Psoas muscle (tissue), 8 donors: ENCODE results near the gene RIMS1. TPM values are rescaled to one million over a fixed set of nuclear protein-coding genes. Genes with fewer than 3 reads are reported as not detected.

Source experiments
- ATAC-seq, 4 donors: fragments of 200-7000 bp; cut with Tn5 transposase; one replicate each; pipeline ENCODE4 v1.9.1; 2020; ENCODE audit warnings: moderate library complexity in 3 of 4, mild to moderate bottlenecking in 2 of 4
- DNase-seq, 2 donors: peaks; one replicate each; pipeline ENCODE4 v3.0.0-alpha.2; 2020
- H3K27ac ChIP-seq: fragments of 200-600 bp; one replicate; pipeline ENCODE4 v1.8.0; 2022
- H3K27me3 ChIP-seq, 3 donors: fragments of 200-600 bp in 1 of 3; one replicate each; pipeline versions ENCODE4 v1.6.1 to v1.8.0; 2013 to 2022; ENCODE audit warnings: low read length in 2 of 3, mild to moderate bottlenecking in 2 of 3, moderate library complexity in 1 of 3; ENCODE audit not compliant: insufficient read depth in 3 of 3
- H3K36me3 ChIP-seq, 2 donors: fragments of 200-600 bp in 1 of 2; one replicate each; pipeline versions ENCODE4 v1.6.1 to v1.8.0; 2013 to 2022; ENCODE audit warnings: low read depth in 1 of 2, mild to moderate bottlenecking in 1 of 2, moderate library complexity in 1 of 2; ENCODE audit not compliant: insufficient read depth in 1 of 2
- H3K4me1 ChIP-seq: fragments of 200-600 bp; one replicate; pipeline ENCODE4 v1.8.0; 2022
- H3K4me3 ChIP-seq: fragments of 200-600 bp; one replicate; pipeline ENCODE4 v1.8.0; 2022; ENCODE audit warnings: mild to moderate bottlenecking
- H3K9me3 ChIP-seq: fragments of 200-600 bp; one replicate; pipeline ENCODE4 v1.8.0; 2022
- CTCF ChIP-seq: fragments of 200-600 bp; IDR thresholded peaks from one replicate; pipeline ENCODE4 v1.8.0; 2022; ENCODE audit warnings: antibody characterized with exemption
- WGBS, 3 donors: extraction: QIAGEN DNeasy Blood & Tissue Kit; methylation state at CpG; one replicate each; pipeline versions ENCODE4 v1.1.6 to v1.1.7; 2013; 5-methylcytosine and 5-hydroxymethylcytosine counted together
- intact Hi-C, 2 donors: fragments of 100-400 bp; cut with DNase I; formaldehyde crosslinking; loops; one replicate each; pipeline versions ENCODE4 v1.11.0 to v1.14.2; 2022
- polyA plus RNA-seq, 3 donors: library from polyadenylated mRNA; stranded (reverse); fragments of 200-250 nt; gene quantifications; one replicate each; pipeline ENCODE4 v1.2.3, GENCODE V29; 2013
- total RNA-seq, 4 donors: library from RNA; stranded (reverse); fragmentation: NEBNext Ultra II Directional in 2 of 4; extraction: Animal tissue kit (Norgen Biotek cat#: 25700) in 2 of 4; gene quantifications; one replicate each; pipeline versions ENCODE4 v1.2.1 to v1.2.4, GENCODE V29; 2021 to 2023
- donor health status: healthy with polysubstance abuse.
- donor health status: DM: no; HTN: no; CAD: no; lungs with moderate emphysema.
- donor health status: Bipolar disorder and iron deficiency.
- donor health status: healthy.
- donor health status: DM: yes; HTN: yes; CAD: no.
- donor health status: DM: no; HTN: no; CAD: no.
- donor health status: DM: no; HTN: no; CAD: no.
- donor health status: DM: yes; HTN: yes; CAD: no.

Gene RIMS1
- total and polyA plus RNA-seq, 7 donors = 0.03 to 2.0 (median 0.22) TPM

GRCh38 chr6:72248621-72249020 is 362.3 kb downstream of the RIMS1 start:
- Histone ChIP-seq H3K4me1 (no peaks in the 10 kb centered on the region), H3K36me3 (no peaks in the 10 kb centered on the region), H3K4me3 (no peak overlapping the region), H3K27me3 (no peaks in the 10 kb centered on the region), H3K9me3 (no peaks in the 10 kb centered on the region), H3K27ac (no peak overlapping the region)
- intact Hi-C loops = no loop called here
- ATAC-seq (no peak), DNase-seq (no peak)
- WGBS, 3 donors = 57 to 76% (median 68%) methylated on average over 1 of the region's 1 CpG
- TF ChIP-seq CTCF = no peak

- no peak for TF ChIP-seq CTCF
- Histone ChIP-seq H3K9me3 (no peaks in the 10 kb centered on the region), H3K27ac (no peak overlapping the region), H3K4me1 (no peaks in the 10 kb centered on the region), H3K4me3 (no peak overlapping the region), H3K36me3 (no peaks in the 10 kb centered on the region), H3K27me3 (no peaks in the 10 kb centered on the region)
- 91 to 97% (median 95%) methylated on average over 3 of the region's 3 CpGs for WGBS, 3 donors
- intact Hi-C loops = no loop called here
- ATAC-seq (no peak), DNase-seq (no peak)
Observed at GRCh38 chr6:72250664-72251063, 364.3 kb downstream of the RIMS1 start.

GRCh38 chr6:72260489-72260888 is 374.1 kb downstream of the RIMS1 start:
- no peak overlapping the region for H3K4me3 ChIP-seq
- 68 to 72% (median 69%) methylated on average over 3 of the region's 3 CpGs for WGBS, 3 donors
- no peaks in the 10 kb centered on the region for H3K27me3 ChIP-seq
- no peak for DNase-seq
- no peaks in the 10 kb centered on the region for H3K9me3 ChIP-seq
- no peak for ATAC-seq
- no peak for TF ChIP-seq CTCF
- H3K4me1 ChIP-seq = no peaks in the 10 kb centered on the region
- no peaks in the 10 kb centered on the region for H3K36me3 ChIP-seq
- H3K27ac ChIP-seq = no peak overlapping the region
- intact Hi-C loops = no loop called here

GRCh38 chr6:72261554-72261953 is 375.2 kb downstream of the RIMS1 start:
- no peak for DNase-seq
- H3K9me3 ChIP-seq = no peaks in the 10 kb centered on the region
- H3K36me3 ChIP-seq = no peaks in the 10 kb centered on the region
- intact Hi-C loops = no loop called here
- H3K27ac ChIP-seq = no peak overlapping the region
- no peaks in the 10 kb centered on the region for H3K27me3 ChIP-seq
- ATAC-seq = no peak
- H3K4me3 ChIP-seq = no peak overlapping the region
- H3K4me1 ChIP-seq = no peaks in the 10 kb centered on the region
- WGBS, 3 donors = 59 to 66% (median 61%) methylated on average over 3 of the region's 3 CpGs
- no peak for TF ChIP-seq CTCF

GRCh38 chr6:72262254-72262653 is 375.9 kb downstream of the RIMS1 start:
- Histone ChIP-seq H3K4me1 (no peaks in the 10 kb centered on the region), H3K27me3 (no peaks in the 10 kb centered on the region), H3K36me3 (no peaks in the 10 kb centered on the region), H3K27ac (no peak overlapping the region), H3K9me3 (no peaks in the 10 kb centered on the region), H3K4me3 (no peak overlapping the region)
- no peak for TF ChIP-seq CTCF
- 70 to 73% (median 72%) methylated on average over 4 of the region's 4 CpGs for WGBS, 3 donors
- no peak for ATAC-seq
- intact Hi-C loops = no loop called here
- no peak for DNase-seq
